RWPE2 (cell line): ENCODE results near the gene CRB3.

Experiments
- ATAC-seq: fragments of 200-7000 bp; cut with Tn5 transposase; 3 replicates; pipeline ENCODE4 v1.9.1; 2021; ENCODE audit warnings: low read depth
- DNase-seq: peaks from one replicate; pipeline ENCODE4 v3.0.0-alpha.2; 2020; ENCODE audit warnings: low spot score
- H3K27ac ChIP-seq: fragments of 450-650 bp; 2 replicates; pipeline ENCODE4 v1.5.1; 2017; ENCODE audit warnings: mild to moderate bottlenecking; ENCODE audit not compliant: poor library complexity, severe bottlenecking
- H3K27me3 ChIP-seq: fragments of 250-450 bp; sonication (Bioruptor Pico); 2 replicates; pipeline ENCODE4 v1.5.1; 2021; ENCODE audit warnings: mild to moderate bottlenecking, moderate library complexity; ENCODE audit not compliant: insufficient read depth, poor library complexity, severe bottlenecking
- H3K36me3 ChIP-seq: fragments of 250-450 bp; sonication (Bioruptor Pico); 2 replicates; pipeline ENCODE4 v1.5.1; 2020; ENCODE audit warnings: low read depth, mild to moderate bottlenecking, moderate library complexity
- H3K4me1 ChIP-seq: fragments of 250-450 bp; sonication (Bioruptor Pico); 2 replicates; pipeline ENCODE4 v1.5.1; 2021; ENCODE audit warnings: mild to moderate bottlenecking, moderate library complexity; ENCODE audit not compliant: insufficient read depth, poor library complexity, severe bottlenecking
- H3K4me3 ChIP-seq: fragments of 250-450 bp; sonication (Bioruptor Pico); 2 replicates; pipeline ENCODE4 v1.5.1; 2021; ENCODE audit warnings: mild to moderate bottlenecking, moderate library complexity; ENCODE audit not compliant: severe bottlenecking
- H3K9me3 ChIP-seq: fragments of 250-450 bp; sonication (Bioruptor Pico); 2 replicates; pipeline ENCODE4 v1.5.1; 2021; ENCODE audit warnings: mild to moderate bottlenecking, moderate library complexity; ENCODE audit not compliant: severe bottlenecking
- TF ChIP-seq, protein P1 (sequence below): fragments of 450-650 bp; IDR thresholded peaks from one replicate; pipeline ENCODE4 v1.5.1; 2017; ENCODE audit warnings: mild to moderate bottlenecking, moderate library complexity; ENCODE audit not compliant: poor library complexity, severe bottlenecking

The CRB3 gene

DNA sequence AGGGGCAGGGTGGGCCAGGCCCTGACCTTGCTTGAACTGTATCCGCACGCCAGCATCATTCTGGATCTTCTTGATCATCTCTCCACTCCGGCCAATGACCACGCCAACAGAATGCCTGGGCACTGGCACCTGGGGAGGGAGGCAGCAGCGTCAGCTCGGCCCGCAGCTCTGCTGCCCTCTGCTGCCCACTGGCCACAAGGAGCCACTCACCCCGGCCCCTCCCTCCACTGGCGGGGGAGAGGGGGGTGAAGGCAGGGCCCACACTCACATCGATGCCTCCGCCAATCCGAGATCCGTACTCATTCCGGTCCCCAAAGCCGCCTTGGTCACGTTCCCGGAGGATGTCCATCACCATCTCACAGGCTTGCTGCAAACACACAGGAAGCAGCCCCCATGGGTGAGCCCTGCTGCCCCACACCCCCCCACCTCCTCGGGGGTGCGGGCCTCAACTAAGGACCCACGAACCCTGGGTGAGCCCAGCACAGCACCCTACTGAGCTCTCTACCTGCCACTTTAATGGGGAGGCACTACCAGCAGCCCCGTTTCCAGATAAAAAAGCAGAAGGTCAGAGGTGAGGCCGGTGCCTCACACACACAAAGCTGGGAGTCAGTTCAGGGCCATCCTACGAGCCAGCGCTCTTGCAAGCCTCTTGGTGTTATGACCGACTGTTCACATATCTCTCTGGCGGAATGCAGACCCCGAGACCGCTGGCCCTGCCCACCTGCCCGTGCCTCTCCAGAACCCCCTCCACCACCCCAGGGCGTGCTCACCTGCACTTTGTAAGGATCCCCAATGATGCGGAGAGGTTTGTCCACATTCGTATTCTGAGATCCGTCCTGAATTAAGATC lies 46.1 kb upstream of the CRB3 start:
- H3K36me3 ChIP-seq, result peaks cover 83% of the 10 kb centered on the region
- H3K27me3 ChIP-seq, result no peaks in the 10 kb centered on the region
- TF ChIP-seq, protein P1, sequence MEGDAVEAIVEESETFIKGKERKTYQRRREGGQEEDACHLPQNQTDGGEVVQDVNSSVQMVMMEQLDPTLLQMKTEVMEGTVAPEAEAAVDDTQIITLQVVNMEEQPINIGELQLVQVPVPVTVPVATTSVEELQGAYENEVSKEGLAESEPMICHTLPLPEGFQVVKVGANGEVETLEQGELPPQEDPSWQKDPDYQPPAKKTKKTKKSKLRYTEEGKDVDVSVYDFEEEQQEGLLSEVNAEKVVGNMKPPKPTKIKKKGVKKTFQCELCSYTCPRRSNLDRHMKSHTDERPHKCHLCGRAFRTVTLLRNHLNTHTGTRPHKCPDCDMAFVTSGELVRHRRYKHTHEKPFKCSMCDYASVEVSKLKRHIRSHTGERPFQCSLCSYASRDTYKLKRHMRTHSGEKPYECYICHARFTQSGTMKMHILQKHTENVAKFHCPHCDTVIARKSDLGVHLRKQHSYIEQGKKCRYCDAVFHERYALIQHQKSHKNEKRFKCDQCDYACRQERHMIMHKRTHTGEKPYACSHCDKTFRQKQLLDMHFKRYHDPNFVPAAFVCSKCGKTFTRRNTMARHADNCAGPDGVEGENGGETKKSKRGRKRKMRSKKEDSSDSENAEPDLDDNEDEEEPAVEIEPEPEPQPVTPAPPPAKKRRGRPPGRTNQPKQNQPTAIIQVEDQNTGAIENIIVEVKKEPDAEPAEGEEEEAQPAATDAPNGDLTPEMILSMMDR, result peak; percentile 21
- H3K4me3 ChIP-seq, result no peak overlapping the region
- ATAC-seq (no peak), DNase-seq (no peak)
- no peaks in the 10 kb centered on the region for H3K9me3 ChIP-seq
- H3K27ac ChIP-seq, result no peak overlapping the region
- no peaks in the 10 kb centered on the region for H3K4me1 ChIP-seq

DNA sequence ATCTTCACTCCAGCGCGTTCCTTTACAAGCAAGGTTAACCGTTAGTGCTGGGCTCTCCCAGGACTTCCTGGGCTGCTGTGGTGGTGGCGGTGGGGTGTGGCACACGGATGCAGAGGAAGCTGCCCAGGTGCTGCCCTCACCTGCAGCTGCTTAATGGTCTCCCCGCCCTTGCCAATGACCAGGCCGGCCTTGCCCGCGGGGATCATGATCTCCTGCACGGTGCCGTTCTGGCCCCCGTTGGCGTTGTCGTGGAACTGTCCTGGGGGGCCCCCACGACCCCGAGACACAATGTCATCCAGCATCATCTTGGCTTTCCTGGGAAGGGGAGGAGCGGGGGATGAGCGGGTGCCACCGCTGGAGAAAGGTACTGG lies 45.5 kb upstream of the CRB3 start:
- DNase-seq (no peak), ATAC-seq (no peak)
- Histone ChIP-seq H3K4me1 (no peaks in the 10 kb centered on the region), H3K36me3 (peaks cover 89% of the 10 kb centered on the region), H3K27me3 (no peaks in the 10 kb centered on the region), H3K27ac (no peak overlapping the region), H3K9me3 (no peaks in the 10 kb centered on the region), H3K4me3 (no peak overlapping the region)
- TF ChIP-seq, protein P1, result no peak

DNA sequence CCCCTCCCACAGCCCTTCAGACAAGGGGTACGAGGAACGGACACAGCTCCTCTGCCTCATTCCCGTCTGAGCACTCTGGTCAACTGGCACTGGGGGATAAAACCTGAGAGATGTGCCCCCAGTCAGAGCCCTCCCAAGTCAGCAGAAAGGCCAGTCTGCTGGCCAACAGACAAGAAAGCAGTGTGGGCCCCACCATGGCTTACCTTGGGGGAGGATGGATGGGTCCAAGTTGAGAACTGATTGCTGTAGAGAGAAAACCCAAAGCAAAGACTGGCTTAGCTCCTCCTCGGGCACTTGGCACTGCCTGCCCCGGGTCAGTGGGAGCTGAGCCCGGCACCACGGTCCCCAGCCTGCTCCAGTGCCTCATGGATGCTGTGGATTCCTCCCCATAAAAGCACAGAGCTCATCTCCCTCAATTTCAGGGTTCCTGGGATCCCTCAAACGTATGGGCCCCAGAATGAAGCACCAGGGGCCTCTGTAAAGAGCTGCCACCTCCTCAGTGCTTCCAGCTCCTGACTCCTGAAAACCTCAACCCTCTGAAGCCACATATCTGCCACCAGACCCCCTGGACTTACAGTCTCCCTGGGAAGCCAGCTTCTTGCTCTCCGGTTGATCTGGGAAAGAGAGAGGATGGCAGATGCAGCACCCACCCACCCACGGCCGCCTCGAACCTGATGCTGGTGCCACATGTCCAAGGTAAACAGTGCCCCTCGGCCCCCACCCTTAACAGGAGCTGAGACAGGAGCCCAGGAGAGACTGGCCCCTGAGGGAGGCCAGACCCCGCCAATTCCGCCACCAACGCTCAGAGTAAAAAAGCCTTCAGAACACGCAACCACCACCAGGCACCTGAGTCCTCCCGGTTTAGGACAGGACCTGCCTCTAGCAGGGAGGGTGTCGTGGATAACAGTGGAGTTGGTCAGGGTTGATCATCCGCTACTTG lies 42.7 kb upstream of the CRB3 start:
- no peak overlapping the region for H3K4me3 ChIP-seq
- TF ChIP-seq, protein P1, result no peak
- peaks cover 5% of the 10 kb centered on the region for H3K4me1 ChIP-seq
- ATAC-seq (no peak), DNase-seq (no peak)
- no peaks in the 10 kb centered on the region for H3K27me3 ChIP-seq
- H3K27ac ChIP-seq, result no peak overlapping the region
- no peaks in the 10 kb centered on the region for H3K9me3 ChIP-seq
- peaks cover 70% of the 10 kb centered on the region for H3K36me3 ChIP-seq

DNA sequence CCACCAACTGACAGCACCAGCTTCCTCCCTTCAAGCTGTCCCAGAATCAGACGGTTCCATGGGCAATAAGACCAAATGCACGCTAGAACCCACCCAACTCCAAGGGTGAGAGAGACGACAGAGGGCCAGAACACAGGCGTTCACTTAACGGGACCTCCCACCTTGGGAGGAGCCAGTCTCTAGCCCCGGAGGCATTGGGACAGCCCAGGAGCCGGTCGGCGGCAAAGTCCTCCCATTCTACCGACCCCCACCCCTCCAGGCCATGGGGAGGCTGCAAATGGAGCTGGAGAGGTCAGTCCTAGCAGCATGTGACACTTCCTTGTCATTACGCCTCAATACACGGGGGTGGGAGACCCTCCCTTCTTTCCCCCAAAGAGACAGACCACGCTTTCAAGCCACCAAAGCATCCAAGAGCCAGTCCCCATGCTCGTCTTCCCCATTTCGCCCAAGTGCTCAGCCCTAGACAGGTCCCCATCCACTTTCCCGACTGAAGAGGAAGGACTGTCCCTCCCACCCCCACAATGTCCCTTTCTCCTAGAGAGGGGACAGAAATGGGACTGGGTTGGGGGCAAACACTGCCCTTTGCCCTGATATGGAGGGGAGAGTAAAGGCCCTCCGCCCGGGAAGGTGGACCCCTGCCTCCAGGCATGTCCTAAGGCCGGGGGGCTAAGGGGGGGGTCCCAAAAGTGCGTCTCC lies 40.4 kb upstream of the CRB3 start:
- Histone ChIP-seq H3K9me3 (no peaks in the 10 kb centered on the region), H3K27ac (peak overlapping the region; percentile 55), H3K4me3 (peak overlapping the region; percentile 85), H3K27me3 (no peaks in the 10 kb centered on the region), H3K4me1 (peaks cover 5% of the 10 kb centered on the region), H3K36me3 (peaks cover 47% of the 10 kb centered on the region)
- TF ChIP-seq, protein P1, result no peak
- DNase-seq (no peak), ATAC-seq (no peak)
